Muscle layer of colon (tissue), 2 donors: Measurements from ENCODE around the gene ABCA1.

Experiments
- H3K27ac ChIP-seq: one replicate; pipeline ENCODE4 v1.7.0; 2013; ENCODE audit warnings: low read depth, mild to moderate bottlenecking, low read length, moderate library complexity
- H3K27me3 ChIP-seq, 2 donors: one replicate each; pipeline ENCODE4 v1.7.0; 2013; ENCODE audit warnings: low read length in 2 of 2, mild to moderate bottlenecking in 2 of 2; ENCODE audit not compliant: insufficient read depth in 2 of 2, control insufficient read depth in 1 of 2
- H3K36me3 ChIP-seq: one replicate; pipeline ENCODE4 v1.7.0; 2013; ENCODE audit warnings: mild to moderate bottlenecking, low read length; ENCODE audit not compliant: insufficient read depth
- H3K4me1 ChIP-seq: one replicate; pipeline ENCODE4 v1.7.0; 2013; ENCODE audit warnings: mild to moderate bottlenecking, low read length; ENCODE audit not compliant: insufficient read depth
- H3K4me3 ChIP-seq, 2 donors: one replicate each; pipeline ENCODE4 v1.7.0; 2013; ENCODE audit warnings: low read length in 2 of 2, low read depth in 1 of 2, mild to moderate bottlenecking in 1 of 2, moderate library complexity in 1 of 2
- H3K9ac ChIP-seq: one replicate; pipeline ENCODE4 v1.7.0; 2013; ENCODE audit warnings: low read length
- H3K9me3 ChIP-seq: one replicate; pipeline ENCODE4 v1.7.0; 2013; ENCODE audit warnings: mild to moderate bottlenecking, low read length
- donor health status: abdominal sarcoma.
- donor health status: Adenocarcinoma of cecum.

ABCA1 gene

DNA sequence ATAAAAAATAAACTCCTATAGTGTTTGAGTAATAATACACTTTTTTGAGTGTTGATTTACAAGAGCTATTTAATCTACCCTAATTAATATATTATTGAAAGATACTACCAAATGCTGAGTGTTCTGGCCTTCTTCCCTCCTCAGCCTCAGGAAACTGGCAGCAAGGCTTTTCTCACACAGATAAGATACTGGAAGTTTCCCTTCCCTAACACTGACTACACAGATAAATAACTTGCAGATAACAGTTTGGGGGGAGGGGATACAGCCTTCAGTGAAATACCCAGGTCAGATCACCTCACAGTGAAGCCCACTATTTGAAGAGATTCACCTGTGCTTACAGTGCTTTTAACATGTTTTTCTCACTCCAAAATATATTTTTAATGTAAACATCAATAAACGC lies 182.1 kb downstream of the ABCA1 start:
- peaks cover 10% of the 10 kb centered on the region for H3K4me1 ChIP-seq
- no peak overlapping the region for H3K27ac ChIP-seq
- no peaks in the 10 kb centered on the region for H3K9me3 ChIP-seq
- H3K27me3 ChIP-seq = no peaks in the 10 kb centered on the region
- no peak overlapping the region for H3K4me3 ChIP-seq
- H3K9ac ChIP-seq = no peak overlapping the region
- H3K36me3 ChIP-seq = no peaks in the 10 kb centered on the region

DNA sequence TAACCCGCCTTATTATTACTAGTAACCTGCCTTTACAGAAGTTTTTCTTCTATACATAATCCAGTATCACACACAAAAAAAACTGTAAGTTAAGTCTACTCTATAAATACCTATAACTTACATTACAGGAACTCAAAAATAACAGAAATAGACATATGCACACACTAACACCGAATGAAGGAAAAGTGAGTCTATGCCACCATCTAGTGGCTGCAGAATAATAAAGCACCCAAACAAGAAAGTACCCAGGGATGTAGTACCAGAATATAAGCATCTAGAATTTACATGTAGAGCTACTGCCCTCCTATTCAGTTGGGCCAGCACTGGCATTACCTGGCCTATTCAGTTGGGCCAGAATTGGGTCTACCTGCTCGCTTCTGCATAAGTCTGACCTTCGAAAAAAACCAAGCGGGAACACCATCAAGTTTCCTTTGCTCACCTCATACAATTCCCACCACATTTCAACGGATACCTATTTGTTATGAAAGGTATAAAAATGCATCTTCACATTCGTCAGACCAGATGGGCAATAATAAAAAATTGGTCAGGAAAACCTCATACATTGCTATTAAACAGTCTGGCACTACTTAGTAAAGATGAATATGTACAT lies 184.5 kb downstream of the ABCA1 start:
- peaks cover 6% of the 10 kb centered on the region for H3K4me1 ChIP-seq
- H3K9me3 ChIP-seq = no peaks in the 10 kb centered on the region
- H3K9ac ChIP-seq = no peak overlapping the region
- H3K36me3 ChIP-seq = no peaks in the 10 kb centered on the region
- H3K27ac ChIP-seq = no peak overlapping the region
- no peaks in the 10 kb centered on the region for H3K27me3 ChIP-seq
- H3K4me3 ChIP-seq = no peak overlapping the region

DNA sequence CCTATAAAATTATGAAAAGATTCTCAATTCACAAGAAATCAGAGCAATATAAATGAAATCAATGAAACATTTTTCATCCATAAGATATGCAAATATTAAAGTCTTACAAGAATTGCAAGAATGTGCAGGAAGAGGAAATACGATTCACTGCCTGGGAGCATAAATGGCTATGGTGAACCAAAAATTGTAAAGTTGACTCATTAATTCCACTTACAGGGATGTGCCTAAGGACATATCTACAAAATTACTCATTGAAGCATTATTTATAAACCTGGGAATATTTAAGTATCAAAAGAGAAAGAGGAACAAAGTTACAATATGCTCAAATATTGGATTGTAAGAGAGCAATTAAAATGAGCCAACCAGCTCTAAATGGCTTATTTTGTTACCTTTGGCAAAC lies 187.3 kb downstream of the ABCA1 start:
- H3K27ac ChIP-seq = no peak overlapping the region
- H3K36me3 ChIP-seq = no peaks in the 10 kb centered on the region
- no peak overlapping the region for H3K9ac ChIP-seq
- H3K4me3 ChIP-seq = no peak overlapping the region
- H3K9me3 ChIP-seq = no peaks in the 10 kb centered on the region
- H3K27me3 ChIP-seq = no peaks in the 10 kb centered on the region
- H3K4me1 ChIP-seq = no peaks in the 10 kb centered on the region

- Histone ChIP-seq H3K9me3 (no peaks in the 10 kb centered on the region), H3K9ac (no peak overlapping the region)
Measured at GRCh38 chr9:104738452-104738851, 189.5 kb downstream of the ABCA1 start.

More at GRCh38 chr9:104738452-104738851, 189.5 kb downstream of the ABCA1 start:
- no peaks in the 10 kb centered on the region for H3K27me3 ChIP-seq
- no peaks in the 10 kb centered on the region for H3K36me3 ChIP-seq
- no peaks in the 10 kb centered on the region for H3K4me1 ChIP-seq
- no peak overlapping the region for H3K4me3 ChIP-seq
- H3K27ac ChIP-seq = no peak overlapping the region
